ENCODE measurements around the gene ICA1L.
A peak's percentile ranks its signal among the peaks of the same experiment; 100 is the strongest.

The ICA1L gene

GRCh38 chr2:202871300-202872141 lies at the start of gene ICA1L:
Gene ICA1L, minus strand, starts transcription at chr2:202871766. Its CDS starts 42,757 bp downstream, at chr2:202829009.
- peak; percentile 88 for DNase-seq (ENCODE audit: low read depth)
- TF ChIP-seq MAX (IDR thresholded peaks at IDR 0.05; ENCODE audit: low read depth, low read length) (peak; percentile 41; the same call in 1 of the 2 replicates), POLR2A (IDR thresholded peaks at IDR 0.05; ENCODE audit: extremely low read depth, insufficient read length) (peak; percentile 33), MYC (IDR thresholded peaks at IDR 0.05; ENCODE audit: low read depth, low read length) (peak; percentile 55; the same call in 1 of the 2 replicates)
- TF ChIP-seq, protein P1, sequence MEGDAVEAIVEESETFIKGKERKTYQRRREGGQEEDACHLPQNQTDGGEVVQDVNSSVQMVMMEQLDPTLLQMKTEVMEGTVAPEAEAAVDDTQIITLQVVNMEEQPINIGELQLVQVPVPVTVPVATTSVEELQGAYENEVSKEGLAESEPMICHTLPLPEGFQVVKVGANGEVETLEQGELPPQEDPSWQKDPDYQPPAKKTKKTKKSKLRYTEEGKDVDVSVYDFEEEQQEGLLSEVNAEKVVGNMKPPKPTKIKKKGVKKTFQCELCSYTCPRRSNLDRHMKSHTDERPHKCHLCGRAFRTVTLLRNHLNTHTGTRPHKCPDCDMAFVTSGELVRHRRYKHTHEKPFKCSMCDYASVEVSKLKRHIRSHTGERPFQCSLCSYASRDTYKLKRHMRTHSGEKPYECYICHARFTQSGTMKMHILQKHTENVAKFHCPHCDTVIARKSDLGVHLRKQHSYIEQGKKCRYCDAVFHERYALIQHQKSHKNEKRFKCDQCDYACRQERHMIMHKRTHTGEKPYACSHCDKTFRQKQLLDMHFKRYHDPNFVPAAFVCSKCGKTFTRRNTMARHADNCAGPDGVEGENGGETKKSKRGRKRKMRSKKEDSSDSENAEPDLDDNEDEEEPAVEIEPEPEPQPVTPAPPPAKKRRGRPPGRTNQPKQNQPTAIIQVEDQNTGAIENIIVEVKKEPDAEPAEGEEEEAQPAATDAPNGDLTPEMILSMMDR (IDR thresholded peaks at IDR 0.05; ENCODE audit: low read depth, low read length): no peak
- peak within 1 kb of the TSS; percentile 87 for H3K4me3 ChIP-seq (ENCODE audit: low read depth, low read length)

GRCh38 chr2:202918860-202919259 lies 47.3 kb upstream of the ICA1L start:
- DNase-seq (ENCODE audit: low read depth): no peak
- no peak overlapping the region for H3K4me3 ChIP-seq (ENCODE audit: low read depth, low read length)

DNA sequence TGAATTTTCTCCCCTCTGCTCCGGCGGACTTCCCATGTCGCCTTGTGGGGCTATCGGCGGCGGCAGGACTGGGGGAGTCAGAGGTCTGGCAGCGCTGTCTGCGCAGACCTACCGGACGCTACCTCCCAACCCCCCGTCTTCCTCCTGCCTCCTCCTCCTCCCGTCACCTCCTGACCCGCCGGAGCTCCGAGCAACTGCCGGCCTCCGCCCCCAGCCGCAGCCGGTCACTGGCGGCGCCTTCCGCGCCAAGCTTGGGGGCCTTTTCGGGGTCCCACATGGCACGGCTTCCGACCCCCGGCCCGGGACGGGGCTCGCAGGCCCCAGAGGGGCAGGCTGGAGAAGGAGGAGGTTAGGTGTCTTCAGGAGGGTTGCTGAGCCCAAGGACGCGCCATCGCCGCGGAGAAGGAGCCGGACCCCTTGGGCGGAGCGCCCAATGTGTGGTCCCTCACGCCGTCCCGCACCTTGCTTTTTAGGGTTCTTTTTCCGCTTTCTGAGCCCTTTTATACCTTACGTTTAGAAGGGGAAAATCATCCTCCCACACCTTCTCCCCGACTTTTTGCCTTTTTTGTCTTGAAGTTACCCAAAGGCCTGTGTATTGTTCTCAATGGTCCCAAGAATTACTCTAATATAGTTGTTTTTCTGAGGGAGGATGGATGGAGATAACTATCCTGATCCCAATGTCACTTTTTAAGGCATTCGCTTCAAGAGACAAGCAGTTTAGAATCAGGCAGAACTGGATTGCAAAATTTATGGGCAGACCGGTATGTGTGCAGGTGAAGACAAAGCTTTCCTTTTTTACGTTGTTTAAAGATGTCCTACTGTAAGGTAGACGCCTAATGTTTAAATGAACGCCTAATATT lies 41.0 kb upstream of the ICA1L start:
- H3K4me3 ChIP-seq (ENCODE audit: low read depth, low read length): peak overlapping the region; percentile 98
- DNase-seq (ENCODE audit: low read depth): peak; percentile 53

More at GRCh38 chr2:202918860-202919259, 47.3 kb upstream of the ICA1L start:
- no peak for TF ChIP-seq MYC (IDR thresholded peaks at IDR 0.05; ENCODE audit: low read depth, low read length)
- no peak for TF ChIP-seq MAX (IDR thresholded peaks at IDR 0.05; ENCODE audit: low read depth, low read length)
- no peak for TF ChIP-seq POLR2A (IDR thresholded peaks at IDR 0.05; ENCODE audit: extremely low read depth, insufficient read length)
- TF ChIP-seq, protein P1 (IDR thresholded peaks at IDR 0.05; ENCODE audit: low read depth, low read length): no peak

- DNase-seq (ENCODE audit: low read depth): peak; percentile 96
- TF ChIP-seq MYC (IDR thresholded peaks at IDR 0.05; ENCODE audit: low read depth, low read length) (peak; percentile 100), POLR2A (IDR thresholded peaks at IDR 0.05; ENCODE audit: extremely low read depth, insufficient read length) (peak; percentile 81), MAX (IDR thresholded peaks at IDR 0.05; ENCODE audit: low read depth, low read length) (peak; percentile 96)
- TF ChIP-seq, protein P1 (IDR thresholded peaks at IDR 0.05; ENCODE audit: low read depth, low read length): no peak
- peak within 1 kb of the TSS; percentile 98 for H3K4me3 ChIP-seq (ENCODE audit: low read depth, low read length)
Observed at GRCh38 chr2:202911512-202912341, 40.2 kb upstream of the ICA1L start, which contains the start of the genes CARF and WDR12. Gene CARF, plus strand, starts transcription at chr2:202912275. Its CDS starts 29,628 bp downstream, at chr2:202941903. Gene WDR12, minus strand, starts transcription at chr2:202911673. Its CDS starts 197 bp downstream, at chr2:202911476.

GRCh38 chr2:202911203-202911511 lies 39.6 kb upstream of the ICA1L start:
- no peak for DNase-seq (ENCODE audit: low read depth)
- TF ChIP-seq MYC (IDR thresholded peaks at IDR 0.05; ENCODE audit: low read depth, low read length) (no peak), MAX (IDR thresholded peaks at IDR 0.05; ENCODE audit: low read depth, low read length) (no peak), POLR2A (IDR thresholded peaks at IDR 0.05; ENCODE audit: extremely low read depth, insufficient read length) (no peak)
- TF ChIP-seq, protein P1 (IDR thresholded peaks at IDR 0.05; ENCODE audit: low read depth, low read length): no peak
- peak overlapping the region; percentile 98 for H3K4me3 ChIP-seq (ENCODE audit: low read depth, low read length)
